Activated CD4-positive, alpha-beta T cell treated with anti-CD3 and anti-CD28 coated beads, Interleukin-2, amount 10 ng/mL, durations not matched to agents 24 days and 14 days (primary cell): ENCODE results near the gene SERPINB2. TPM values are rescaled to one million over a fixed set of nuclear protein-coding genes. Genes with fewer than 3 reads are reported as not detected.
A peak's percentile ranks its signal among the peaks of the same experiment; 100 is the strongest.

Source experiments
- DNase-seq: peaks from one replicate; pipeline ENCODE4 v3.0.0; 2022
- H3K27ac Mint-ChIP-seq: one replicate; pipeline ENCODE4 v1.8.0; 2022; ENCODE audit warnings: mild to moderate bottlenecking, mixed read lengths
- H3K27me3 Mint-ChIP-seq: one replicate; pipeline ENCODE4 v1.8.0; 2022; ENCODE audit warnings: mixed read lengths
- H3K36me3 Mint-ChIP-seq: one replicate; pipeline ENCODE4 v1.8.0; 2022; ENCODE audit warnings: low read depth, mild to moderate bottlenecking, mixed read lengths
- H3K4me1 Mint-ChIP-seq: one replicate; pipeline ENCODE4 v1.8.0; 2021; ENCODE audit warnings: mixed read lengths
- H3K4me3 Mint-ChIP-seq: one replicate; pipeline ENCODE4 v1.8.0; 2022; ENCODE audit warnings: mild to moderate bottlenecking, moderate library complexity, mixed read lengths
- H3K9me3 Mint-ChIP-seq: one replicate; pipeline ENCODE4 v1.8.0; 2021; ENCODE audit warnings: mixed read lengths
- intact Hi-C: fragments of 100-400 bp; cut with micrococcal nuclease; formaldehyde crosslinking; loops from one replicate; pipeline ENCODE4 v1.15.1; 2023
- total RNA-seq: library from RNA; stranded (reverse); gene quantifications from 2 replicates; pipeline ENCODE4 v1.2.3, GENCODE V29; 2022

Gene SERPINB2, protein sequence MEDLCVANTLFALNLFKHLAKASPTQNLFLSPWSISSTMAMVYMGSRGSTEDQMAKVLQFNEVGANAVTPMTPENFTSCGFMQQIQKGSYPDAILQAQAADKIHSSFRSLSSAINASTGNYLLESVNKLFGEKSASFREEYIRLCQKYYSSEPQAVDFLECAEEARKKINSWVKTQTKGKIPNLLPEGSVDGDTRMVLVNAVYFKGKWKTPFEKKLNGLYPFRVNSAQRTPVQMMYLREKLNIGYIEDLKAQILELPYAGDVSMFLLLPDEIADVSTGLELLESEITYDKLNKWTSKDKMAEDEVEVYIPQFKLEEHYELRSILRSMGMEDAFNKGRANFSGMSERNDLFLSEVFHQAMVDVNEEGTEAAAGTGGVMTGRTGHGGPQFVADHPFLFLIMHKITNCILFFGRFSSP
- total RNA-seq, result not detected in 2 replicates

DNA sequence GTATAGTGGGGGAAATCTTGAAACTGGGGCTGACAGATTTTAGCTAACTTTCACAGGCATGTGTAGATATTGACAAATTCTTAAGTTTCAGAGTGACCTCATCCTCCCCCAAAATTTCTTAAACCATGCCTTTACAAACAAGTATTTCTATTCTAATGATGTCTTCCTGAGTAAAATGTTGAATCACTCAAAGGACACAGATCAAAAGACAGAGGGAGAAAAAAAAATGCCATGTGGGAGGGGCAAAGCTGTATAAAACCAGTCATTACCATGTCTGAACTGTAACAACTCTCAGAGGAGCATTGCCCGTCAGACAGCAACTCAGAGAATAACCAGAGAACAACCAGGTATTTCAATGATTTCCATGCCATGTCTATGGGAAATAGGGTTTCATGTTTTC, at the start of gene SERPINB2:
TSS of gene SERPINB2 (plus strand) at position 282 of the 400 bp plus-strand sequence. CDS start 3,740 bp downstream, outside the sequence.
- intact Hi-C loops, result loop anchor here (1.0 kb wide), 1 partner anchor 63 kb away; no protein-coding TSS in a partner anchor
- Mint-ChIP-seq H3K4me1 (peaks cover 4% of the 10 kb centered on the region), H3K27ac (no peak within 1 kb of the TSS), H3K9me3 (no peaks in the 10 kb centered on the region), H3K36me3 (no peaks in the 10 kb centered on the region), H3K27me3 (peaks cover 13% of the 10 kb centered on the region), H3K4me3 (no peak within 1 kb of the TSS)
- DNase-seq, result peak; percentile 2

DNA sequence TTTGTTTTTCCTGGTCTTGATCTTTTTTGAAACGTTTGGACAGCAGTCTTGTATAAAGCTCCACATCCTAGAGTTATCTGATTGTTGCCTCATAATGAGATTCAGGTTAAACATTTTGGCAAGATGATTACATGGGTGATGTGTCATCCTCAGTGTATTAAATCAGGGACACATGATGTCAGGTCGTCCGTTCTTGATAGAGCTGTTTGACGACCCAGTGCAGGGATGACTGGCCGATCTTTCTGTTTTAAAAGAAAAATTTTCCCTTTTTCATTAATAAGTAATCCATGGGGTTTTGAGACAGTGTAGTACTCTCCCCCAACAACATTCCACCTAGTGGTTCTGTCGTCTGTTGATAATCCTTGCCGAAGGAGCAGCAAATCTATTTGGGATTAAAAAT, 44.5 kb upstream of the SERPINB2 start:
- Mint-ChIP-seq H3K9me3 (no peaks in the 10 kb centered on the region), H3K4me1 (no peaks in the 10 kb centered on the region), H3K36me3 (no peaks in the 10 kb centered on the region), H3K27ac (no peak overlapping the region), H3K27me3 (peaks cover 29% of the 10 kb centered on the region), H3K4me3 (no peak overlapping the region)
- no peak for DNase-seq
- intact Hi-C loops, result no loop called here

DNA sequence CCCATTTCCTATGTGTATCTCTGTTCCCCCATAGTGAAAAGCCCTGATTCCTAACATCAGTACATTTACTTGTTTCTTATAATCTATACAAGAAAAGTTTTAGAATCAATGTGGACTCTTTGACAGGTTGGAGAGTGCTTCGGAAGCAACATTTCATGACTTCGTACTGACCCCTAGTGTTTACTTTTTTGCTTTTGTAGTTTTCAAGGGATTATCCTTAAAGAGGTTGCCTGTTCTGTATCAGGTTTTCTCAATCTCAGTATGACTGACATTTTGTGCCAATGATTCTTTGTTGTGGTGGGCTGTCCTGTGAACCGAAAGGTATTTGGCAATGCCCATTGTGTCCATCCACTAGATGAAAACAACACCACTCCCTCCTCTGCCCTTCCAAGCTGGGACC, 43.3 kb upstream of the SERPINB2 start:
- H3K36me3 Mint-ChIP-seq, result no peaks in the 10 kb centered on the region
- intact Hi-C loops, result loop anchor here (1.0 kb wide), 2 partner anchors 20 to 326 kb away; no protein-coding TSS in a partner anchor
- no peak for DNase-seq
- H3K9me3 Mint-ChIP-seq, result no peaks in the 10 kb centered on the region
- no peaks in the 10 kb centered on the region for H3K4me1 Mint-ChIP-seq
- H3K4me3 Mint-ChIP-seq, result no peak overlapping the region
- peaks cover 31% of the 10 kb centered on the region for H3K27me3 Mint-ChIP-seq
- no peak overlapping the region for H3K27ac Mint-ChIP-seq

DNA sequence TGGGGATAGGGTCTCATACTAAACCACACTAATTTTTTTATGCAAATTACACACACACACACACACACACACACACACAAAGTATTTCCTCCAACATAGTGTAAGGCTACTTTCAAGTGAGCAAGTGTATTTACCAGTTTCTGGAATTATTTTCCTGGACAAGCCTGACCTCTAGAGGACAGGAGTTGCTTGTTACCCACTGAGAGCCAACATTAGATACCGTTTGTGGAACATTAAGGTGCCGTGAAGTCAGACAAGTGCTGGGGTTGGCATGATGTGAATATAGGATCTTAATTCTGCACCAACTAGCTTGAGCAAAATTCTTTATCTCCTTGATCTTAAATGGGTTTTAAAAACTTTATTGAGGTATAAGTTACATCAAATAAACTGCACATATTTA, 39.3 kb upstream of the SERPINB2 start:
- Mint-ChIP-seq H3K36me3 (no peaks in the 10 kb centered on the region), H3K4me1 (no peaks in the 10 kb centered on the region), H3K4me3 (no peak overlapping the region), H3K27ac (no peak overlapping the region), H3K9me3 (no peaks in the 10 kb centered on the region), H3K27me3 (peaks cover 33% of the 10 kb centered on the region)
- intact Hi-C loops, result loop anchor here (5.0 kb wide), 1 partner anchor 89 kb away; no protein-coding TSS in a partner anchor
- no peak for DNase-seq

DNA sequence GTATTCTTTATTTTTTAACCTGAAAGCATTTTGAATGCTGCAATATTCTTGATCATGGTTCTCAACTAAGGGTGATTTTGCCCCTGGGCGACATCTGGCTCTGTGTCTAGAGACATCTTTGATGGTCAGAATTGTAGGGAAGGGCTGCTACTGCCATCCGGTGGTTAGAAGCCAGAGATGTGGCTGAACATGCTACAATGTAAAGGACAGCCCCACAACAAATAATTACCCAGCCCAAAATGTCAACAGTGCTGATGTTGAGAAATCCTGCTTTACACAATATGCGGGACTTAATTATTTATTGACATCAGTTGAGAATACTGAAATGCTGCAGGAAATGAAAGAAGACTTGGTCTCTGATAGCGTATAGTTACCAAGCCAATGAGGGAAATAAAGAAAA, 37.5 kb upstream of the SERPINB2 start:
- no peaks in the 10 kb centered on the region for H3K9me3 Mint-ChIP-seq
- H3K4me1 Mint-ChIP-seq, result no peaks in the 10 kb centered on the region
- intact Hi-C loops, result no loop called here
- DNase-seq, result no peak
- no peaks in the 10 kb centered on the region for H3K36me3 Mint-ChIP-seq
- H3K4me3 Mint-ChIP-seq, result no peak overlapping the region
- no peak overlapping the region for H3K27ac Mint-ChIP-seq
- H3K27me3 Mint-ChIP-seq, result peaks cover 29% of the 10 kb centered on the region

DNA sequence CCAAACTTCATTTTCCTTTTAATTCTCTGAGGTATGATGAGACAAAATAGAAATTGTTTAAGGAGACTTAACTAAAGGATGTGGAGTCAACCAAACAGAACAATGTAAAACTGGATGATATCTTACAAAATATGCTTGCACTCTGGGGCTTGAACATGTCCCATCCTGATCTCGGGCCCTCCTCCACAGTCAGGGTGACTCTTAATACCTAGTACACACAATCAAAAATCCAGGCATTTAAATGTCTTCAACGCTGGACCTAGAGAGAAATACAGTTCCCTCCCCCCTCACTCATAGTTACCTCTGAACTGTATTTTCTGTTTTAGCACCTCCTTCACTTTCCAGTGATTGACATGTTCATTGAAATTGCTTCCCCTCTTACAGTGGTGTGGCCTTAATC, 36.9 kb upstream of the SERPINB2 start:
- no peak for DNase-seq
- Mint-ChIP-seq H3K4me3 (no peak overlapping the region), H3K27me3 (peaks cover 27% of the 10 kb centered on the region), H3K4me1 (no peaks in the 10 kb centered on the region), H3K36me3 (no peaks in the 10 kb centered on the region), H3K9me3 (no peaks in the 10 kb centered on the region), H3K27ac (no peak overlapping the region)
- intact Hi-C loops, result no loop called here

DNA sequence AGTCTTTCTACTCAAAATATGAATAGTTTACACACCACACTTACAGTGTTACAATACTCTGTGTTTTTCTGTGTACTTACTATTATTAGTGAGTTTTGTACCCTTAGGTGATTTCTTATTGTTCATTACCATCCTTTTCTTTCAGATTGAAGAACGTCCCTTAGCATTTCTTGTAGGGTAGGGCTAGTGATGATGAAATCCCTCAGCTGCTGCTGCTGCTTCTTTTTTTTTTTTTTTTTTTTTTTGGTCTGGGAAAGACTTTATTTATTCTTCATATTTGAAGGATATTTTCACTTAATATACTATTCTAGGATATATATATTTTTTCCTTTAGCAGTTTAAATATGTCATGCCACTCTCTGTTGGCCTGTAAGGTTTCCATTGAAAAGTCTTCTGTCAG, 29.0 kb upstream of the SERPINB2 start:
- Mint-ChIP-seq H3K27me3 (peaks cover 17% of the 10 kb centered on the region), H3K4me1 (no peaks in the 10 kb centered on the region), H3K27ac (no peak overlapping the region), H3K9me3 (no peaks in the 10 kb centered on the region), H3K36me3 (no peaks in the 10 kb centered on the region), H3K4me3 (no peak overlapping the region)
- intact Hi-C loops, result no loop called here
- DNase-seq, result no peak

DNA sequence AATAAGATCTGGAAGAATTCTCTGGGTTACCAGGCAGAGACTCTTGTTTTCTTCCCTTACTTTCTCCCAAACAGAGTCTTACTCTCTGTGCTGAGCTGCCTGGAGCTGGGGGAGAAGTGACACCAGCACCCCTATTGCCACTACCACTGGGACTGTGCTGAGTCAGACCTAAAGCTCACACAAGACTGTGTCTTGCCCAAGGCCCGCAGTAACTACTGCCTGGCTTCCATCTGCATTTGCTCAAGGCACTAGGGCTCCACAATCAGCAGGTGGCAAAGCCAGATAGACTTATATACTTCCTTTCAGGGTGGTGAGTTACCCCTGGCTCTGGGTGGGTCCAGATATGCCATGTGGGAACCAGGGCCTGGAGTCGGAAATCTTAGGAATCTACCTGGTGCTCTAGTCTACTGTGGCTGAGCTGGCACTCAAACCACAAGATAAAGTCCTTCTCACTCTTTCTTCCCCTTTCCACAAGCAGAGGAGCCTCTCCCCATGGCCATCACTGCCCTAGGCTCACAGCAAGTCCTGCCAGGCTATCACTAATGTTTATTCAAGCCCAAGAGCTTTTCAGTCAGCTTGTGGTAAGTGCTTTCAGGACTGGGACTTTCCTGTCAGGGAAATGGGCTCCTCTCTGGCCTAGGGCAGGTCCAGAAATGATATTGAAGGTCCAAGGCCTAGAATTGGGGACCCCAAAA, 27.6 kb upstream of the SERPINB2 start:
- intact Hi-C loops, result no loop called here
- Mint-ChIP-seq H3K9me3 (no peaks in the 10 kb centered on the region), H3K36me3 (no peaks in the 10 kb centered on the region), H3K4me1 (no peaks in the 10 kb centered on the region), H3K27me3 (peaks cover 17% of the 10 kb centered on the region), H3K4me3 (no peak overlapping the region), H3K27ac (no peak overlapping the region)
- no peak for DNase-seq

DNA sequence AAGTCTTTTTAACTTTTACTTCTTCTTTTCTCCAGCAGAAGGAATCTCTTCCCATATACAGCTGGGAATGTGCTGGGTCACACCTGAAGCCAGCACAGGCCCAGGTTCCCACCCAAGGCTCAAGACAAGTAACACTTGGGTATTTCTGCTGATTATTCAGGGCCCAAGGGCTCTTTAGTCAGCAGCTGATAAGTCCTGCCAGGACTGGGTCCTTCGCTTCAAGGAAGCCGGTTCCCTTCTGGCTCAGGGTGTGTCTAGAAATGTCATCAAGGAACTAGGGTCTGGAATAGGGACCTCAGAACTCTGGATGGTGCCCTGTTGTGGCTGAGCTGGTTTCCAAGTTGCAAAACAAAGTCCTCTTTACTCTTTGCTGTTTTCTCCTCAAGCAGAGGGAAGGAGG, 27.0 kb upstream of the SERPINB2 start:
- no peaks in the 10 kb centered on the region for H3K36me3 Mint-ChIP-seq
- H3K27ac Mint-ChIP-seq, result no peak overlapping the region
- intact Hi-C loops, result no loop called here
- no peak overlapping the region for H3K4me3 Mint-ChIP-seq
- no peak for DNase-seq
- H3K4me1 Mint-ChIP-seq, result no peaks in the 10 kb centered on the region
- peaks cover 15% of the 10 kb centered on the region for H3K27me3 Mint-ChIP-seq
- no peaks in the 10 kb centered on the region for H3K9me3 Mint-ChIP-seq

DNA sequence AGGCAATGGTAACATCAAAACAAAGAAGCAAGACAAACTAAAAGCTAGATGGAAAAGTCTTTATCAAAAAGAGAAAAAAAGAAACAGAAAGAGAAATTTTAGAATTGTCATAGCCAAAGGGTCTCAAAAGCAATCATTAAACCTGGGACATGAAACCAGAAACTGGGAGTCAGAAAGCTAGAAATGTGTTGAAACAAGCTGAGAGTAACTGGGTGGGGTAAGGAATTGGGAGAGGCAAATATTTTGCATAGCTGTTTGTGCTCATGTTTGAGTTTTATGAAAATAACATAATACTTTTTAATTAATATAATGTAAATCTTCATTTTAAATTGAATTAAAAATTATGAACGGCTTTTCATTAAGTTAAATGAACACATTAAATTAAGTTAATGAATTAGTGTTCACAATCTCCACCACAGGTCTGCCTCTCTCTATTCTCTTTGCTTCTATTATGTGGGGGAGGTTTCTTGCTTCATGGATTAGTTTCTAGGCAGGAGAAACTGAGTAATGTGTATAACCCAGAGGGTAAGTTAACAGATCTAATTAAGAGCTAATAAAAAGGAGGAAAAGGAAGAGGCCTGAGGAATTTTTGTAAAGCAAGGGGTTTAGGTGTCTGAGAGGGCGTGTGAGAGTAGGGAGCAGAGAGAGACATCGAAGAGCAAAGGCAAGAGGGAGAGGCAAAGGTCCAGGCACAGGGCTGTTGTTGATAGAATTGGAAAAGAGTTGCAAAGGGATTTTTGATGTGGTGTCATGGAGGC, 20.0 kb upstream of the SERPINB2 start:
- no peak for DNase-seq
- no peaks in the 10 kb centered on the region for H3K4me1 Mint-ChIP-seq
- H3K36me3 Mint-ChIP-seq, result no peaks in the 10 kb centered on the region
- no peaks in the 10 kb centered on the region for H3K9me3 Mint-ChIP-seq
- intact Hi-C loops, result no loop called here
- H3K27ac Mint-ChIP-seq, result no peak overlapping the region
- H3K4me3 Mint-ChIP-seq, result no peak overlapping the region
- H3K27me3 Mint-ChIP-seq, result no peaks in the 10 kb centered on the region

DNA sequence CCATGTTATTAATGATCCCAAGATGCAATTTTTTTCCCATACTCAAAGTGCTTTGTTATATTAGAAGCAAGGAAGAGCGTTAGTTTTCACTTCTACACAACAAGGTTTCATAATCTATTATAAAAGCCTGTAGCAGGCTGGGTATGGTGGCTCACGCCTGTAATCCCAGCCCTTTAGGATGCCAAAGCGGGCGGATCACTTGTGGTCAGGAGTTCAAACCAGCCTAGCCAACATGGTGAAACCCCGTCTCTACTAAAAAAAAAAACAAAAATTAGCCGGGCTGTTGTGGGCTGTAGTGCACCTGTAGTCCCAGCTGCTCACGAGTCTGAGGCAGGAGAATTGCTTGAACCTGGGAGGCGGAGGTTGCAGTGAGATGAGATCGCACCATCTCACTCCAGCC, 19.0 kb upstream of the SERPINB2 start:
- H3K4me1 Mint-ChIP-seq, result no peaks in the 10 kb centered on the region
- H3K36me3 Mint-ChIP-seq, result no peaks in the 10 kb centered on the region
- H3K9me3 Mint-ChIP-seq, result no peaks in the 10 kb centered on the region
- H3K4me3 Mint-ChIP-seq, result no peak overlapping the region
- H3K27ac Mint-ChIP-seq, result no peak overlapping the region
- H3K27me3 Mint-ChIP-seq, result peaks cover 1% of the 10 kb centered on the region
- intact Hi-C loops, result no loop called here
- no peak for DNase-seq

DNA sequence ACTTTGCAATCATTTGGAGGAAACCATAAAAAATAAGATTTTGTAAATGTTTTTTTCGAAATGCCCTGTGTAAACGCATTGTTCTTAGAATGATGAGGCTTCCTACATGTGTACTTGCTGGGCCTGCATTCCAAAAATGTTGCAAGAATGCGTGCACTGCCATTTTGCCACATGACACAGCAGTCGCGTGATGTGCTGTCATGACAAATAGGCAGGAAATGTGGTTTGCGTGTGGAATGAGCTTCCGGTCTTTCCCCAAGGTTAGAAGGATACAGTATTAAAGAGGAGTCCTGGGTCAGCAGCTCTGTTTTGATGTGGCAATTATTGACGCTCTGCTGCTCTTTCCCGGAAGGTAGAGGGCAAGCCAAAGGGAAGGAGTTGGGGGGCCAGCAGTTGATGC, 18.1 kb upstream of the SERPINB2 start:
- no peak for DNase-seq
- Mint-ChIP-seq H3K9me3 (no peaks in the 10 kb centered on the region), H3K27me3 (peaks cover 3% of the 10 kb centered on the region), H3K4me3 (no peak overlapping the region), H3K27ac (no peak overlapping the region), H3K4me1 (no peaks in the 10 kb centered on the region), H3K36me3 (no peaks in the 10 kb centered on the region)
- intact Hi-C loops, result no loop called here

DNA sequence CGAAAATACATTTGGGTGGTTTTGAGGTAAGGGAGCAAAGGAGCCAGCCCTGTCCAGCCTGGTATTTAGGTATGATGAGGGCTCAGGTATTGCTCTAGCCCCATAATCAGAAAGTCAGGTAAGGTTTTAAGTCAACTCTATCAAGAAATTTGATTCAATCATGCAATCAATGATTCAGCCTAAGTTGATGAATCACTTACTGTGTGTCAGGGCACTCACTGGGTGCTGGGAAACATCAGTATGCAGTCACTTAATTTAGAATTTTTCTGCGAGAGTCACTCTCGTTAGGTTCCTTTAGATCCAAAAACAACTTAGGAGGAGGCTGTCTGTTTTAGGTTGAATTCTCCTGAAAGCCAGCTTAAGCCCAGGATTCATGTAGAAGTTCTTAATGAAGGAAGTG, 17.7 kb upstream of the SERPINB2 start:
- Mint-ChIP-seq H3K9me3 (no peaks in the 10 kb centered on the region), H3K4me1 (no peaks in the 10 kb centered on the region), H3K27me3 (peaks cover 3% of the 10 kb centered on the region), H3K27ac (no peak overlapping the region), H3K36me3 (no peaks in the 10 kb centered on the region), H3K4me3 (no peak overlapping the region)
- no peak for DNase-seq
- intact Hi-C loops, result no loop called here

DNA sequence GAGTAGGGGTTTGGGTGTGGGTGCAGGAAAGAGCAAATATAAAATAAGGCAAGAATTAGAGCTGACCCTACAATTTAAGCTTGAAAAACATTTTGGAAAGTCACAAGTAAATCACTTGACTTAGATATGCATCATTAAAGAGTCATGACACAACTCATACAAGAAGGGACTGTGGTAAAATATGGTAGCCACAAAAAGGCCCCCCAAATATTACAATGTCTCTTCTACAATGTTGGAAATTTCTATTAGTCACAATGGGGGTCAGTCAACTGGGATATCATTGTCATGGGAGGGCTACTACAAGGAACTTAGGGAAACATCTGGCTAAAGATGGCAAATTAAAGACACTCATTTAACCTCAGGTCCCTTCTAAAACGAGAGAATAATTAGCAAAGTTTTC, 15.7 kb upstream of the SERPINB2 start:
- Mint-ChIP-seq H3K4me1 (no peaks in the 10 kb centered on the region), H3K27ac (no peak overlapping the region), H3K27me3 (peaks cover 5% of the 10 kb centered on the region), H3K4me3 (no peak overlapping the region), H3K9me3 (no peaks in the 10 kb centered on the region), H3K36me3 (no peaks in the 10 kb centered on the region)
- DNase-seq, result no peak
- intact Hi-C loops, result no loop called here
